Calu3 (cell line): ENCODE results near the gene TSPAN18. TPM values are rescaled to one million over a fixed set of nuclear protein-coding genes. Genes with fewer than 3 reads are reported as not detected.

Experiments used
- BruUV-seq: library from RNA; stranded (reverse); fragments of 400-500 nt; replicated peaks from 2 replicates; lab custom pipeline; 2021; lab: Mats Ljungman, UMichigan
- CTCF ChIA-PET: fragments of 300-600 bp; sonication (Branson Sonifier 250); formaldehyde crosslinking; loops from one replicate; lab custom pipeline; 2022; ENCODE audit warnings: antibody characterized with exemption; lab: Charles Lee
- DNase-seq: peaks from one replicate; pipeline ENCODE4 v3.0.0; 2022
- H3K27ac Mint-ChIP-seq: one replicate; pipeline ENCODE4 v1.8.0; 2022; ENCODE audit warnings: mixed read lengths; ENCODE audit not compliant: unreplicated experiment
- H3K27me3 Mint-ChIP-seq: one replicate; pipeline ENCODE4 v1.8.0; 2022; ENCODE audit warnings: mixed read lengths; ENCODE audit not compliant: unreplicated experiment
- H3K36me3 Mint-ChIP-seq: one replicate; pipeline ENCODE4 v1.8.0; 2022; ENCODE audit warnings: mild to moderate bottlenecking, moderate library complexity, mixed read lengths; ENCODE audit not compliant: insufficient read depth, unreplicated experiment
- H3K4me1 Mint-ChIP-seq: one replicate; pipeline ENCODE4 v1.8.0; 2022; ENCODE audit warnings: mild to moderate bottlenecking, low read depth, mixed read lengths; ENCODE audit not compliant: unreplicated experiment
- H3K4me3 Mint-ChIP-seq: one replicate; pipeline ENCODE4 v1.8.0; 2022; ENCODE audit warnings: mild to moderate bottlenecking, low read depth, moderate library complexity, mixed read lengths; ENCODE audit not compliant: unreplicated experiment
- H3K9me3 Mint-ChIP-seq: one replicate; pipeline ENCODE4 v1.8.0; 2022; ENCODE audit warnings: low read depth, mixed read lengths; ENCODE audit not compliant: unreplicated experiment
- CTCF ChIP-seq: fragments of 200-600 bp; IDR thresholded peaks from one replicate; pipeline ENCODE4 v1.8.0; 2022; ENCODE audit warnings: antibody characterized with exemption; ENCODE audit not compliant: unreplicated experiment
- intact Hi-C: fragments of 100-400 bp; cut with micrococcal nuclease; formaldehyde crosslinking; loops from one replicate; pipeline ENCODE4 v1.10.0; 2022; ENCODE audit not compliant: unreplicated experiment
- total RNA-seq: library from RNA; stranded (reverse); gene quantifications from 2 replicates; pipeline ENCODE4 v1.2.3, GENCODE V29; 2022

The TSPAN18 gene
- total RNA-seq, 1 experiment from 2014 or later, result not detected

- H3K36me3 Mint-ChIP-seq, result no peaks in the 10 kb centered on the region
- no peaks in the 10 kb centered on the region for H3K4me1 Mint-ChIP-seq
These were observed 49.3 kb downstream of the TSPAN18 start for GRCh38 chr11:44775985-44776446.

GRCh38 chr11:44776551-44777208 lies 49.9 kb downstream of the TSPAN18 start:
- Mint-ChIP-seq H3K4me3 (no peak overlapping the region), H3K4me1 (no peaks in the 10 kb centered on the region), H3K9me3 (no peaks in the 10 kb centered on the region), H3K27ac (no peak overlapping the region), H3K27me3 (peaks cover 67% of the 10 kb centered on the region), H3K36me3 (no peaks in the 10 kb centered on the region)
- no peak for DNase-seq
- intact Hi-C loops, result loop anchor here (5.0 to 10.0 kb wide), 2 partner anchors 136 to 222 kb away; no protein-coding TSS in a partner anchor
- BruUV-seq, result no TSS peak
- CTCF ChIA-PET, result interaction anchor here (1.1 kb wide), 1 partner anchor 18 kb away, joined by 4 read pairs; no protein-coding TSS in a partner anchor
- no peak for TF ChIP-seq CTCF

More at GRCh38 chr11:44775985-44776446, 49.3 kb downstream of the TSPAN18 start:
- H3K27me3 Mint-ChIP-seq, result peaks cover 60% of the 10 kb centered on the region
- no peak overlapping the region for H3K4me3 Mint-ChIP-seq
- H3K27ac Mint-ChIP-seq, result no peak overlapping the region
- H3K9me3 Mint-ChIP-seq, result no peaks in the 10 kb centered on the region
- no peak for DNase-seq
- BruUV-seq, result no TSS peak
- CTCF ChIA-PET, result interaction anchor here (0.6 to 1.5 kb wide), 2 partner anchors 9 to 89 kb away, joined by 3 to 5 read pairs; no protein-coding TSS in a partner anchor
- intact Hi-C loops, result loop anchor here (1.0 to 10.0 kb wide), 3 partner anchors 136 to 221 kb away; no protein-coding TSS in a partner anchor
- TF ChIP-seq CTCF, result no peak

GRCh38 chr11:44777209-44778194 lies 50.7 kb downstream of the TSPAN18 start:
- H3K27me3 Mint-ChIP-seq, result peaks cover 74% of the 10 kb centered on the region
- no TSS peak for BruUV-seq
- intact Hi-C loops, result loop anchor here (5.0 to 10.0 kb wide), 2 partner anchors 135 to 223 kb away; no protein-coding TSS in a partner anchor
- H3K36me3 Mint-ChIP-seq, result no peaks in the 10 kb centered on the region
- H3K4me1 Mint-ChIP-seq, result no peaks in the 10 kb centered on the region
- H3K9me3 Mint-ChIP-seq, result no peaks in the 10 kb centered on the region
- H3K27ac Mint-ChIP-seq, result no peak overlapping the region
- no peak for DNase-seq
- no peak overlapping the region for H3K4me3 Mint-ChIP-seq
- CTCF ChIA-PET, result interaction anchor here (1.1 kb wide), 1 partner anchor 18 kb away, joined by 4 read pairs; no protein-coding TSS in a partner anchor
- TF ChIP-seq CTCF, result no peak
